ENCODE data around the gene EIF4B.

EIF4B gene

GRCh38 chr12:53047221-53048032, 41.2 kb downstream of the EIF4B start:
- Histone ChIP-seq H3K79me2 (ENCODE audit: insufficient read depth, low read length) (no peaks in the 10 kb centered on the region), H3K4me2 (ENCODE audit: insufficient read depth, low read length) (peak overlapping the region; percentile 99), H3K27me3 (ENCODE audit: insufficient read depth, low read length, poor library complexity) (peaks cover 8% of the 10 kb centered on the region), H4K20me1 (ENCODE audit: insufficient read depth, low read length) (no peaks in the 10 kb centered on the region), H3K9me3 (ENCODE audit: insufficient read depth, low read length, severe bottlenecking) (no peaks in the 10 kb centered on the region), H3K4me3 (ENCODE audit: low read depth in 1 of 2, low read length in 2 of 2) (peak overlapping the region; percentile 42 to 81), H3K27ac (ENCODE audit: low read length) (peak overlapping the region; percentile 37; the same call in 1 of the 2 replicates), H2AFZ (ENCODE audit: low read depth, low read length) (peak overlapping the region; percentile 96), H3K9ac (ENCODE audit: low read depth, low read length) (peak overlapping the region; percentile 70), H3K4me1 (ENCODE audit: insufficient read depth, low read length) (peaks cover 18% of the 10 kb centered on the region), H3K36me3 (ENCODE audit: insufficient read depth, low read length) (no peaks in the 10 kb centered on the region)
- DNase-seq (peak; percentile 61), ATAC-seq (ENCODE audit: insufficient read depth, low read depth) (peak; percentile 70)
- peak; percentile 46 for TF ChIP-seq CTCF (IDR thresholded peaks at IDR 0.05; ENCODE audit: borderline replicate concordance, extremely low read depth, low read length, poor library complexity, severe bottlenecking)
- no peak for TF ChIP-seq EZH2 (IDR thresholded peaks at IDR 0.05; ENCODE audit: borderline replicate concordance, low read depth, low read length, severe bottlenecking)

GRCh38 chr12:53048033-53048779, 42.0 kb downstream of the EIF4B start:
- Histone ChIP-seq H3K27ac (ENCODE audit: low read length) (no peak overlapping the region; the same call in 1 of the 2 replicates), H3K9ac (ENCODE audit: low read depth, low read length) (peak overlapping the region; percentile 70), H3K27me3 (ENCODE audit: insufficient read depth, low read length, poor library complexity) (peaks cover 8% of the 10 kb centered on the region), H3K9me3 (ENCODE audit: insufficient read depth, low read length, severe bottlenecking) (no peaks in the 10 kb centered on the region), H3K4me1 (ENCODE audit: insufficient read depth, low read length) (peaks cover 18% of the 10 kb centered on the region), H3K79me2 (ENCODE audit: insufficient read depth, low read length) (no peaks in the 10 kb centered on the region), H2AFZ (ENCODE audit: low read depth, low read length) (peak overlapping the region; percentile 91), H4K20me1 (ENCODE audit: insufficient read depth, low read length) (no peaks in the 10 kb centered on the region), H3K4me3 (ENCODE audit: low read depth in 1 of 2, low read length in 2 of 2) (peak overlapping the region; percentile 42 to 81), H3K36me3 (ENCODE audit: insufficient read depth, low read length) (no peaks in the 10 kb centered on the region), H3K4me2 (ENCODE audit: insufficient read depth, low read length) (peak overlapping the region; percentile 99)
- no peak for ATAC-seq (ENCODE audit: insufficient read depth, low read depth)
- TF ChIP-seq CTCF (IDR thresholded peaks at IDR 0.05; ENCODE audit: borderline replicate concordance, extremely low read depth, low read length, poor library complexity, severe bottlenecking): peak; percentile 11
- TF ChIP-seq EZH2 (IDR thresholded peaks at IDR 0.05; ENCODE audit: borderline replicate concordance, low read depth, low read length, severe bottlenecking): no peak
- no peak for DNase-seq

GRCh38 chr12:53048780-53049401, 42.6 kb downstream of the EIF4B start:
- no peak overlapping the region for H3K9ac ChIP-seq (ENCODE audit: low read depth, low read length)

More at GRCh38 chr12:53048780-53049401, 42.6 kb downstream of the EIF4B start:
- Histone ChIP-seq H3K27me3 (ENCODE audit: insufficient read depth, low read length, poor library complexity) (peaks cover 8% of the 10 kb centered on the region), H3K4me1 (ENCODE audit: insufficient read depth, low read length) (peaks cover 18% of the 10 kb centered on the region), H3K4me3 (ENCODE audit: low read depth in 1 of 2, low read length in 2 of 2) (no peak overlapping the region), H3K27ac (ENCODE audit: low read length) (no peak overlapping the region), H2AFZ (ENCODE audit: low read depth, low read length) (no peak overlapping the region), H4K20me1 (ENCODE audit: insufficient read depth, low read length) (no peaks in the 10 kb centered on the region), H3K36me3 (ENCODE audit: insufficient read depth, low read length) (no peaks in the 10 kb centered on the region), H3K79me2 (ENCODE audit: insufficient read depth, low read length) (no peaks in the 10 kb centered on the region), H3K4me2 (ENCODE audit: insufficient read depth, low read length) (no peak overlapping the region), H3K9me3 (ENCODE audit: insufficient read depth, low read length, severe bottlenecking) (no peaks in the 10 kb centered on the region)
- no peak for ATAC-seq (ENCODE audit: insufficient read depth, low read depth)
- TF ChIP-seq CTCF (IDR thresholded peaks at IDR 0.05; ENCODE audit: borderline replicate concordance, extremely low read depth, low read length, poor library complexity, severe bottlenecking) (no peak), EZH2 (IDR thresholded peaks at IDR 0.05; ENCODE audit: borderline replicate concordance, low read depth, low read length, severe bottlenecking) (no peak)
- no peak for DNase-seq
